Motor neuron (in vitro differentiated cells): Measurements from ENCODE around the gene GRAMD4. TPM values are rescaled to one million over a fixed set of nuclear protein-coding genes. Genes with fewer than 3 reads are reported as not detected.
"Not testable (repeated sequence)": the region's sequence is repeated elsewhere in the genome, so short reads cannot be mapped to it uniquely, and the experiment has no call there.

Source experiments
- ATAC-seq, 8 experiments: fragments of 200-7000 bp; cut with Tn5 transposase; replicated peaks in 6 of 8; 2 replicates each; pipeline ENCODE4 v1.8.0; 2021; ENCODE audit warnings: mild to moderate bottlenecking in 8 of 8, moderate library complexity in 8 of 8
- H3K27ac ChIP-seq, 2 donors: fragments of 250-450 bp; sonication (Bioruptor Pico); 2 replicates each; pipeline ENCODE4 v1.9.0; 2021; ENCODE audit warnings: antibody characterized with exemption in 2 of 2, mild to moderate bottlenecking in 2 of 2, moderate library complexity in 1 of 2
- H3K4me1 ChIP-seq, 2 donors: fragments of 250-450 bp; sonication (Bioruptor Pico); replicated peaks in 1 of 2; 2 replicates each; pipeline ENCODE4 v1.6.1; 2021; ENCODE audit warnings: antibody characterized with exemption in 2 of 2, mild to moderate bottlenecking in 2 of 2, moderate library complexity in 1 of 2
- H3K4me3 ChIP-seq, 5 donors: fragments of 250-450 bp; sonication (Bioruptor Pico); 2 replicates each; pipeline ENCODE4 v1.9.0; 2021; ENCODE audit warnings: antibody characterized with exemption in 5 of 5, mild to moderate bottlenecking in 5 of 5, moderate library complexity in 4 of 5
- WGBS, 10 experiments: fragments of 450-650 bp; shearing (Covaris generic); methylation state at CpG; one replicate each; pipeline ENCODE4 v1.0.0; 2022; 5-methylcytosine and 5-hydroxymethylcytosine counted together
- in situ Hi-C, 9 experiments: fragments of 400-800 bp; cut with MboI; loops; one replicate each; pipeline ENCODE4 v1.15.0; 2021; ENCODE audit warnings: low sequenced_read_pairs in 9 of 9, low pct_unique_long_range_greater_than_20kb in 2 of 9; ENCODE audit not compliant: unreplicated experiment in 9 of 9
- total RNA-seq, 8 experiments: library from RNA; unstranded; fragments of 300-600 nt; gene quantifications; 2 replicates each; pipeline versions ENCODE4 v1.2.3 to v1.2.4, GENCODE V29; 2022

GRAMD4 gene
- total RNA-seq, 8 experiments from 2014 or later, result 4.3 to 28.8 (median 20.2) TPM

- 67 to 100% (median 97%) methylated on average over 1 to 8 of the region's 11 CpGs for WGBS, 10 experiments
- peak overlapping the region in 1 of 2 donors; percentile 20 for H3K27ac ChIP-seq
These were observed 14.0 kb downstream of the GRAMD4 start for GRCh38 chr22:46634011-46634699.

GRCh38 chr22:46634973-46635685 is 14.9 kb downstream of the GRAMD4 start:
- peaks cover 5 to 23% of the 10 kb centered on the region in 2 donors for H3K4me1 ChIP-seq
- peak overlapping the region in 1 of 2 donors; percentile 53 for H3K27ac ChIP-seq
- 60 to 100% methylated on average over 1 to 2 of the region's 30 CpGs; no CpG with 5 or more reads in 8 of the 10 experiments for WGBS, 10 experiments
- H3K4me3 ChIP-seq, in situ Hi-C loops: not testable (repeated sequence)
- peak in 5 of 8 experiments; percentile 5 to 61 (median 15) for ATAC-seq

More at GRCh38 chr22:46634011-46634699, 14.0 kb downstream of the GRAMD4 start:
- Histone ChIP-seq H3K4me1 (peaks cover 0 to 14% of the 10 kb centered on the region in 2 donors), H3K4me3 (no peak overlapping the region)
- in situ Hi-C loops, result no loop called here
- no peak for ATAC-seq

GRCh38 chr22:46635756-46636155 is 15.6 kb downstream of the GRAMD4 start:
- in situ Hi-C loops, result no loop called here
- H3K27ac ChIP-seq, result peak overlapping the region in 1 of 2 donors; percentile 50
- 90 to 100% methylated on average over 4 of the region's 11 CpGs; no CpG with 5 or more reads in 8 of the 10 experiments for WGBS, 10 experiments
- no peak overlapping the region for H3K4me3 ChIP-seq
- ATAC-seq, result peak in 5 of 8 experiments; percentile 14 to 57 (median 40)
- peaks cover 6 to 28% of the 10 kb centered on the region in 2 donors for H3K4me1 ChIP-seq

GRCh38 chr22:46636221-46637002 is 16.2 kb downstream of the GRAMD4 start:
- no peak overlapping the region for H3K27ac ChIP-seq
- in situ Hi-C loops, result no loop called here
- no peak for ATAC-seq

GRCh38 chr22:46637711-46638600 is 17.8 kb downstream of the GRAMD4 start:
- Histone ChIP-seq H3K4me3 (no peak overlapping the region), H3K4me1 (peaks cover 6 to 28% of the 10 kb centered on the region in 2 donors), H3K27ac (no peak overlapping the region)
- ATAC-seq, result no peak
- in situ Hi-C loops, result no loop called here
- WGBS, 10 experiments, result 20 to 80% (median 78%) methylated on average over 1 to 5 of the region's 21 CpGs; no CpG with 5 or more reads in 6 of the 10 experiments

More at GRCh38 chr22:46636221-46637002, 16.2 kb downstream of the GRAMD4 start:
- H3K4me1 ChIP-seq, result peaks cover 6 to 28% of the 10 kb centered on the region in 2 donors
- 40 to 53% methylated on average over 1 to 8 of the region's 29 CpGs; no CpG with 5 or more reads in 8 of the 10 experiments for WGBS, 10 experiments
- H3K4me3 ChIP-seq, result no peak overlapping the region

- ATAC-seq, result peak in 6 of 8 experiments; percentile 38 to 91 (median 58)
- Histone ChIP-seq H3K4me3 (no peak overlapping the region), H3K4me1 (peaks cover 6 to 28% of the 10 kb centered on the region in 2 donors), H3K27ac (peak overlapping the region in 1 of 2 donors; percentile 41)
- 53 to 96% (median 81%) methylated on average over 3 to 10 of the region's 18 CpGs; no CpG with 5 or more reads in 4 of the 10 experiments for WGBS, 10 experiments
- in situ Hi-C loops, result no loop called here
These were observed 18.6 kb downstream of the GRAMD4 start for GRCh38 chr22:46638601-46639431.

- WGBS, 10 experiments, result 32 to 87% (median 56%) methylated on average over 2 to 3 of the region's 11 CpGs; no CpG with 5 or more reads in 6 of the 10 experiments
- H3K27ac ChIP-seq, result peak overlapping the region in 1 of 2 donors; percentile 76
- peaks cover 6 to 18% of the 10 kb centered on the region in 2 donors for H3K4me1 ChIP-seq
- H3K4me3 ChIP-seq, result no peak overlapping the region
- ATAC-seq, result peak in 4 of 8 experiments; percentile 27 to 49 (median 40)
- in situ Hi-C loops, result no loop called here
These were observed 19.7 kb downstream of the GRAMD4 start for GRCh38 chr22:46639843-46640242.

GRCh38 chr22:46640293-46641055 is 20.3 kb downstream of the GRAMD4 start:
- in situ Hi-C loops, result no loop called here
- H3K4me1 ChIP-seq, result peaks cover 6 to 17% of the 10 kb centered on the region in 2 donors
- peak overlapping the region in 1 of 2 donors; percentile 76 for H3K27ac ChIP-seq

GRCh38 chr22:46641811-46642266 is 21.7 kb downstream of the GRAMD4 start:
- 64 to 100% (median 83%) methylated on average over 2 to 5 of the region's 7 CpGs; no CpG with 5 or more reads in 2 of the 10 experiments for WGBS, 10 experiments
- no peak for ATAC-seq
- H3K4me1 ChIP-seq, result peaks cover 9 to 13% of the 10 kb centered on the region in 2 donors
- in situ Hi-C loops, result no loop called here
- H3K4me3 ChIP-seq, result no peak overlapping the region
- no peak overlapping the region for H3K27ac ChIP-seq

More at GRCh38 chr22:46640293-46641055, 20.3 kb downstream of the GRAMD4 start:
- no peak for ATAC-seq
- no peak overlapping the region for H3K4me3 ChIP-seq
- 56 to 100% (median 83%) methylated on average over 2 to 8 of the region's 24 CpGs; no CpG with 5 or more reads in 3 of the 10 experiments for WGBS, 10 experiments

- in situ Hi-C loops, ATAC-seq, H3K27ac ChIP-seq, H3K4me3 ChIP-seq: not testable (repeated sequence)
- 72 to 94% (median 82%) methylated on average over 2 to 5 of the region's 5 CpGs; no CpG with 5 or more reads in 1 of the 10 experiments for WGBS, 10 experiments
- H3K4me1 ChIP-seq, result peaks cover 9 to 13% of the 10 kb centered on the region in 2 donors
These were observed 22.8 kb downstream of the GRAMD4 start for GRCh38 chr22:46642840-46643480.
